HFF-Myc (cell line): ENCODE results near the gene PELI2.
A peak's percentile ranks its signal among the peaks of the same experiment; 100 is the strongest.

Source experiments
- DNase-seq: peaks from one replicate; pipeline ENCODE4 v3.0.0-alpha.2; 2011; ENCODE audit warnings: low read depth; ENCODE audit errors: extremely low read depth
- H3K4me3 ChIP-seq: replicated peaks from 2 replicates; pipeline ENCODE4 v1.5.1; 2011; ENCODE audit warnings: low read depth, mild to moderate bottlenecking, control low read depth, low read length
- TF ChIP-seq, protein P1 (sequence below): IDR thresholded peaks from 2 replicates; pipeline ENCODE4 v1.5.1; 2012; ENCODE audit warnings: mild to moderate bottlenecking, low read depth, low read length, control low read depth; ENCODE audit errors: missing control alignments

The PELI2 gene

DNA sequence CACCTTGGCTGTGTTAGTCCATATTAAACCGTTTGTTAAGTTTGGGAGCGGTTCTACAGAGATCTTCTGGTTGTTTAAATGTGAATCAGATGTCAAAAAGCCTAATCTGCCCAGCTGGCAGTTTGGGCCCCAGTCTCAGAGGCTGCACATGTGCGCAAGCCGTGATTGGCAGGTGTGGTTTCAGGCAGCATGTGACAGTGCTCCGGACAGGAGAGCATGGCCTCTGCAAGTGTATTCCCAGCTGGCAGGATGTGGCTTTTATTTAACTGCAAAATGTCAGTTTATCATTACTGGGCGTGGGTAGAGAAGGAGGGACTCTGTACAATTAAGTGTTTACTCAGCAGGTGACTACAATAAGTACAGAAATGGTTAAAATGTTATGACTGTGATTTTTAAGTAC, 77.5 kb downstream of the PELI2 start:
- TF ChIP-seq, protein P1, sequence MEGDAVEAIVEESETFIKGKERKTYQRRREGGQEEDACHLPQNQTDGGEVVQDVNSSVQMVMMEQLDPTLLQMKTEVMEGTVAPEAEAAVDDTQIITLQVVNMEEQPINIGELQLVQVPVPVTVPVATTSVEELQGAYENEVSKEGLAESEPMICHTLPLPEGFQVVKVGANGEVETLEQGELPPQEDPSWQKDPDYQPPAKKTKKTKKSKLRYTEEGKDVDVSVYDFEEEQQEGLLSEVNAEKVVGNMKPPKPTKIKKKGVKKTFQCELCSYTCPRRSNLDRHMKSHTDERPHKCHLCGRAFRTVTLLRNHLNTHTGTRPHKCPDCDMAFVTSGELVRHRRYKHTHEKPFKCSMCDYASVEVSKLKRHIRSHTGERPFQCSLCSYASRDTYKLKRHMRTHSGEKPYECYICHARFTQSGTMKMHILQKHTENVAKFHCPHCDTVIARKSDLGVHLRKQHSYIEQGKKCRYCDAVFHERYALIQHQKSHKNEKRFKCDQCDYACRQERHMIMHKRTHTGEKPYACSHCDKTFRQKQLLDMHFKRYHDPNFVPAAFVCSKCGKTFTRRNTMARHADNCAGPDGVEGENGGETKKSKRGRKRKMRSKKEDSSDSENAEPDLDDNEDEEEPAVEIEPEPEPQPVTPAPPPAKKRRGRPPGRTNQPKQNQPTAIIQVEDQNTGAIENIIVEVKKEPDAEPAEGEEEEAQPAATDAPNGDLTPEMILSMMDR, result no peak
- H3K4me3 ChIP-seq, result no peak overlapping the region
- DNase-seq, result peak; percentile 85

DNA sequence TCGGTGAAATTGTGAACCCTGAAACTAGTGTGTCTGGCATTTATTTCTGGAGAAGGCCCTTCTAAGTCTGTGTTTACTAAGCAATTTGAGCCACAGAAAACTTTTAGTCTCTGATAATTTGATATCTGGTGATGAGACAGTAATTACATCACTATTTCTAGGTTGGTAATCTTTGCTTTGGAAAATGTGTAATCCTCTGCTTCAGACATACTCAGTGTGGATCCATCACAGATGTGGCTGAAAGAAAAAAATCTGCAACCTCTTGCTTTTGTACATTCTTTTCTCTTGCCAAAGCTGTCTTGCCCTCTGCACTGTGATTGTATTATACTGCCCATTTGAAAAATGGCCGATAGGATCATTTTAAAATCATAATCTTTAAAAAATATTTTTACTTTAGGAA, 78.1 kb downstream of the PELI2 start:
- no peak overlapping the region for H3K4me3 ChIP-seq
- no peak for DNase-seq
- TF ChIP-seq, protein P1, result no peak

DNA sequence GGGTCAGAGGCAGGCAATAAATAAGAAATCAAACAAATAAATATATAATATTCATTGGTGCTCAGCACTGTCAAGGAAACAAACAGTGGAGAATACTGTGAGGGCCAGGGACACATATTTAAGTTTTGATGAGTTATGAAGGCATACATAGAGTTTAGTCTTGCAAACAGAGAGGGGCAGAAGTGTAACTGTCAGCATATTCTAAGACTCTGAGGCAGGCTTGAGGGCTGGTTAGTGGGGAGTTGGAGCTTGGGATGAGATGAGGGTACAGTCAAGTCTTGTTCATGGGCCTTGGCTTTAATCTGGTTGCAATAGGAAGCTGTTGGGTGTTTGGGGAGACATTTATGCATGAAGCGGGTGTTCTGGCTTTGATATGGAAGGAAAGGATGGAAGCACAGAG, 78.9 kb downstream of the PELI2 start:
- DNase-seq, result no peak
- TF ChIP-seq, protein P1, result no peak
- no peak overlapping the region for H3K4me3 ChIP-seq

DNA sequence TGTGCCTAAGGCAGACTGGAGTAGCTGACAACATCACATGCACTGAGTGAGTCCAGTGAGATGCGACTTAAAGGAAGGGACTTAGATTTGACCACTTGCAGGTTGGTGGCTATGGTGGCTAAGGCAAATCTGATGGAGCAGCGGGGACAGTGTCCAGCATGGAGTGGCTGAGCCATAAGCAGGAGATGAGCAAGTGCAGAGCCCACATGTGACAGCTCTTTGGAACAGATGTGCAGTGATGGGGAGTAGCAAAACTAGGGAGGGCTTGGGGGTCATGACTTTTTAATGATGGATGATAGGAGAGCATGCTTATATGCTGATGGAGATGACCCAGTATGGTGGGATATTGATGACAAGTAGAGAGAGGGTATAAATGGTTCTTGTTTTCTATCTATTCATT, 80.2 kb downstream of the PELI2 start:
- TF ChIP-seq, protein P1, result no peak

DNA sequence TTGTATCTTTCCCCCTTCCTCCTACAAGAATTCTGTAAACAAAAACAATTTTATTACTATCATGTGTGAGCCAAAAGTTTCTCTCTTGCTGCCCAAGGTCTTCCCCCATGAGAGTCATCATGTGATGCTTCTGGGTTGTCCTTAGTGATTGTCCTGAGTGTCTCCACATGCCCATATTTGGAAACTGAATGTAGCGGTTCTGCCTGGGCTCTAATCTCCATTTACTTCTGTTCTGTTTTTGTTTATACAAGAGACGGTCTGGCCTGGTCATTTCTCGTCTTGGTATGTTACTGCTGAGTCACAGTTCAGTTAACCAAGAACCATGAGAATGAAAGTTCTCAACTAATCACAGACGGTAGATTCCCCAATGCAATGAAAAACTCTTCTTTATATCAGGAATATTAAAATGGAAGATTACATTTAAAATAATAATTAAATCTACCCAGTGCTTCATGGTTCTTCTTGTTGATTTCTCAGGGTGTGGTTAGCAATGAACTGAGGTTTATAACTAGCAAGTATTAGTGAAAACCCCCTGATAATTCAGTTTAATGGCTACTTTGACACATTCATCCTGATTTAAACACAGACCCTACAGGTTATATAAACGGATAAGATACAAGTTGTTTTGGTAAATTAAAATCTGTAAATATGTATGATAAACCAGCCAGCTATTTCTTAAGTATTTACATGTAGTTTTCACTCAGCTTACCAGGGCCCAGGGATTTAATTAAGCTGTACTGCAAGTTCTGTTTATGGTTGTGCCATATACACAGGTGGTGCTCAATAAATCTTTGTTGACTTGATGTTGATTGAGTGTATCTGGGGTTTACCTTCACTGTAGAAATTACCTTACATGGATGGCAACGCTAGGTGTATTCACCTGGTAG, 81.1 kb downstream of the PELI2 start:
- DNase-seq, result peak; percentile 96
- TF ChIP-seq, protein P1, result no peak
- H3K4me3 ChIP-seq, result no peak overlapping the region

More for the DNA sequence above, 80.2 kb downstream of the PELI2 start:
- H3K4me3 ChIP-seq, result no peak overlapping the region
- no peak for DNase-seq

DNA sequence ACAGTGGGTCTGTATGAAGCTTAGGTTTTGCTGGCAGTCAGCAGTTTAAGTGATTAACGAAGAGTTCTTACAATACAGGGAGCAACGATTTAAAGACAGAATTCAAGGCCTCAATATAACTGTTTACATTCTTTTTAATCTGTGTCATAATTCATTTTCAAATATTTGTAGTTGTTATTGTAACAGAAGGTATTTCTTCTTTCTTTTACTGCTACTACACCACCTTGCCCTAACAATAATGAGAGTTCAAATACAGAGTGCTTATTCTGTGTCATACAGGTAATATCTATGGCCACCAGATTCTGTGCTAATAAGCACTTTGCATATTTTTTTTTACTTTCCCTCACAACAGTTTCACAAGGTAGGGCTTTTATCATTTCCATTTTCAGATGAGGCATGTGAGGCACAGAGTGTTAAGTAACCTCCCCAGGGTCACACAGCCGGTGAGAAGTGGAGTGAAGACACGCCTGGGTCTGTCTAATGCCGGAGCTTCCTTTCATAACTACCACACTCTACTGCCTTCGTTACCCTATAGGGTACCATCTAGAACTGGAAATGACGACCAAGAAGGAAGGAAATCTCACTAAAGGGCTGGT, 81.9 kb downstream of the PELI2 start:
- TF ChIP-seq, protein P1, result no peak
- no peak for DNase-seq
- H3K4me3 ChIP-seq, result no peak overlapping the region
